CD4-positive, alpha-beta T cell (primary cell): ENCODE results near the gene JPT1. TPM values are rescaled to one million over a fixed set of nuclear protein-coding genes. Genes with fewer than 3 reads are reported as not detected.
A peak's percentile ranks its signal among the peaks of the same experiment; 100 is the strongest.

Experiments used
- ATAC-seq: fragments of 200-7000 bp; cut with Tn5 transposase; one replicate; pipeline ENCODE4 v1.10.0; 2022; ENCODE audit warnings: mild to moderate bottlenecking; ENCODE audit not compliant: poor library complexity
- CTCF ChIA-PET: fragments of 350-600 bp; sonication (Branson Sonifier 250); formaldehyde crosslinking; loops from one replicate; lab custom pipeline; 2021; ENCODE audit warnings: antibody characterized with exemption, inconsistent platforms; lab: Charles Lee
- POLR2A ChIA-PET: fragments of 350-600 bp; sonication (Branson Sonifier 250); formaldehyde crosslinking; loops from one replicate; lab custom pipeline; 2021; ENCODE audit warnings: antibody characterized with exemption, inconsistent platforms; lab: Charles Lee
- DNase-seq, 14 experiments: peaks; one replicate each; pipeline ENCODE4 v3.0.0-alpha.2; 2013 to 2020; ENCODE audit warnings: mixed read lengths in 2 of 14
- H3K27ac ChIP-seq, 2 donors: one replicate each; pipeline versions ENCODE4 v1.5.1 to v1.7.0; 2013; ENCODE audit warnings: low read length in 2 of 2, low read depth in 1 of 2, mild to moderate bottlenecking in 1 of 2
- H3K27me3 ChIP-seq, 2 experiments: 1 replicate in 1 of 2; 2 replicates in 1 of 2; pipeline versions ENCODE4 v1.6.1 to v1.7.0; 2013; ENCODE audit warnings: low read length in 2 of 2, control low read depth in 1 of 2, mild to moderate bottlenecking in 1 of 2, moderate library complexity in 1 of 2; ENCODE audit not compliant: insufficient read depth in 2 of 2, control insufficient read depth in 1 of 2
- H3K36me3 ChIP-seq: one replicate; pipeline ENCODE4 v1.6.1; 2013; ENCODE audit warnings: low read length, control low read depth; ENCODE audit not compliant: insufficient read depth
- H3K4me1 ChIP-seq: one replicate; pipeline ENCODE4 v1.6.1; 2013; ENCODE audit warnings: low read length, control low read depth; ENCODE audit not compliant: insufficient read depth
- H3K4me3 ChIP-seq: one replicate; pipeline ENCODE4 v1.5.1; 2013; ENCODE audit warnings: mild to moderate bottlenecking, low read length, moderate library complexity
- H3K9me3 ChIP-seq, 2 experiments: 1 replicate in 1 of 2; 2 replicates in 1 of 2; pipeline versions ENCODE4 v1.6.1 to v1.7.0; 2013; ENCODE audit warnings: low read length in 2 of 2, mild to moderate bottlenecking in 2 of 2, control low read depth in 1 of 2, moderate library complexity in 1 of 2; ENCODE audit not compliant: control insufficient read depth in 1 of 2, insufficient read depth in 1 of 2
- H3K27ac Mint-ChIP-seq: one replicate; pipeline ENCODE4 v1.8.0; 2020; ENCODE audit warnings: mixed read lengths
- H3K27me3 Mint-ChIP-seq: one replicate; pipeline ENCODE4 v1.8.0; 2021; ENCODE audit warnings: mixed read lengths
- H3K36me3 Mint-ChIP-seq: one replicate; pipeline ENCODE4 v1.8.0; 2021; ENCODE audit warnings: low read depth, mixed read lengths
- H3K4me1 Mint-ChIP-seq: one replicate; pipeline ENCODE4 v1.8.0; 2021; ENCODE audit warnings: low read depth, mixed read lengths
- H3K4me3 Mint-ChIP-seq: one replicate; pipeline ENCODE4 v1.8.0; 2020; ENCODE audit warnings: mild to moderate bottlenecking, mixed read lengths
- H3K9me3 Mint-ChIP-seq: one replicate; pipeline ENCODE4 v1.8.0; 2020; ENCODE audit warnings: mixed read lengths
- intact Hi-C, 2 experiments: fragments of 100-400 bp; cut with DNase I in 1 of 2; cut with micrococcal nuclease in 1 of 2; formaldehyde crosslinking; loops; one replicate each; pipeline versions ENCODE4 v1.15.1 to v1.9.0; 2023 to 2025; cut with DNase I, micrococcal nuclease
- total RNA-seq, 174 experiments: library from RNA in 2 of 174; stranded (reverse) in 2 of 174; gene quantifications; one replicate each; pipeline ENCODE4 v1.2.3 and lab custom pipeline; 2021 to 2026
- TF ChIP-seq, protein P1 (sequence below): fragments of 200-600 bp; IDR thresholded peaks from one replicate; pipeline ENCODE4 v1.8.0; 2022; ENCODE audit warnings: antibody characterized with exemption, mild to moderate bottlenecking

Gene JPT1
- total RNA-seq, 2 experiments from 2014 or later: 21.3 to 25.5 TPM

DNA sequence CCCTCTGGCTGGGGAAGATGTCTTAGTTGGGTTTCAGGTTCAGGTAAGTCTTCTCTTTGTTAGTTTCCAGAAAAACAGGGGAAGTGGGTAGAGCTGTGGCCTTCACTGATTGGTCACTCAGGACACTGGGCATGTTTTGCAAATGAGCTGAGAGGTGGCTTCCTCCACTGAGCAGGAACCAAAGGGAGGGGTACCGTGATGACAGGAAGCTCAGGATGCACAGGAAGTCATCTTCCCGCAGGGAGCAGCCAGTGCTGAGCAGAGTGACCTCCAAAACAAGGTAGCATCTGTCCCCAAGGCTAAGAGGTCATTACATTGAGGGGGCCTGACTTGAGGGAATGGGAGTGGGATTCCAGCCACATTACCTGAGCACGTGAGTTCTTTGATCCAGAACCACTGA is 28.3 kb downstream of the JPT1 start:
- H3K27ac ChIP-seq: no peak overlapping the region
- Mint-ChIP-seq H3K4me1 (peaks cover 33% of the 10 kb centered on the region), H3K27ac (peak overlapping the region; percentile 36), H3K27me3 (no peaks in the 10 kb centered on the region), H3K4me3 (no peak overlapping the region), H3K9me3 (no peaks in the 10 kb centered on the region), H3K36me3 (peaks cover 16% of the 10 kb centered on the region)
- H3K9me3 ChIP-seq: no peaks in the 10 kb centered on the region
- DNase-seq (no peak), ATAC-seq (no peak)
- H3K4me3 ChIP-seq: no peak overlapping the region
- TF ChIP-seq, protein P1, sequence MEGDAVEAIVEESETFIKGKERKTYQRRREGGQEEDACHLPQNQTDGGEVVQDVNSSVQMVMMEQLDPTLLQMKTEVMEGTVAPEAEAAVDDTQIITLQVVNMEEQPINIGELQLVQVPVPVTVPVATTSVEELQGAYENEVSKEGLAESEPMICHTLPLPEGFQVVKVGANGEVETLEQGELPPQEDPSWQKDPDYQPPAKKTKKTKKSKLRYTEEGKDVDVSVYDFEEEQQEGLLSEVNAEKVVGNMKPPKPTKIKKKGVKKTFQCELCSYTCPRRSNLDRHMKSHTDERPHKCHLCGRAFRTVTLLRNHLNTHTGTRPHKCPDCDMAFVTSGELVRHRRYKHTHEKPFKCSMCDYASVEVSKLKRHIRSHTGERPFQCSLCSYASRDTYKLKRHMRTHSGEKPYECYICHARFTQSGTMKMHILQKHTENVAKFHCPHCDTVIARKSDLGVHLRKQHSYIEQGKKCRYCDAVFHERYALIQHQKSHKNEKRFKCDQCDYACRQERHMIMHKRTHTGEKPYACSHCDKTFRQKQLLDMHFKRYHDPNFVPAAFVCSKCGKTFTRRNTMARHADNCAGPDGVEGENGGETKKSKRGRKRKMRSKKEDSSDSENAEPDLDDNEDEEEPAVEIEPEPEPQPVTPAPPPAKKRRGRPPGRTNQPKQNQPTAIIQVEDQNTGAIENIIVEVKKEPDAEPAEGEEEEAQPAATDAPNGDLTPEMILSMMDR: no peak
- intact Hi-C loops: no loop called here
- H3K27me3 ChIP-seq: no peaks in the 10 kb centered on the region
- peaks cover 18% of the 10 kb centered on the region for H3K36me3 ChIP-seq
- CTCF ChIA-PET: interaction anchor here (2.1 to 3.8 kb wide), 2 partner anchors 12 to 76 kb away, joined by 7 to 25 read pairs; no protein-coding TSS in a partner anchor
- POLR2A ChIA-PET: interaction anchor here (0.5 to 0.9 kb wide), 3 partner anchors 11 to 29 kb away, joined by 3 to 5 read pairs (median 3); partner anchors contain the start of gene JPT1
- H3K4me1 ChIP-seq: peaks cover 41% of the 10 kb centered on the region

DNA sequence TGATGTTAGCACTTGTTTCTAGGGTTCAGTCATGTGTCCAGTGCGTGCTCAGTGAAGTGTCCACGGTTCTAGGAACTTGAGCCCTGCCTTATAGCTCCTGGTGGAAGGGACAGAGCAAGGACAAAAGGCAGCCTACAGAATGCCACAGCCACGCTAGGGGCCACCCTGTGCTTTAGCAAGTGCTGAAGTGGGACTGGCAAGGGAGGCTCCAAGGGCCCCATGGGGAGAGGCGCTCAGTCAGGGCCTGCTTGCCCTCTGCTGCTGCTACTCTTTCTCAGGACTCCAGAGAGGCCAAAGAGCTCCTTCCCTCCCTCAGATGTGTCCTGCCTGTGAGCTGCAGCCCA is 29.5 kb downstream of the JPT1 start:
- POLR2A ChIA-PET: interaction anchor here (0.9 to 1.4 kb wide), 3 partner anchors 10 to 90 kb away, joined by 3 to 10 read pairs (median 3); no protein-coding TSS in a partner anchor
- DNase-seq (no peak), ATAC-seq (no peak)
- Mint-ChIP-seq H3K9me3 (no peaks in the 10 kb centered on the region), H3K27me3 (no peaks in the 10 kb centered on the region), H3K36me3 (peaks cover 14% of the 10 kb centered on the region), H3K27ac (peak overlapping the region; percentile 84), H3K4me3 (no peak overlapping the region), H3K4me1 (peaks cover 29% of the 10 kb centered on the region)
- H3K4me1 ChIP-seq: peaks cover 29% of the 10 kb centered on the region
- H3K9me3 ChIP-seq: no peaks in the 10 kb centered on the region
- intact Hi-C loops: no loop called here
- peaks cover 16% of the 10 kb centered on the region for H3K36me3 ChIP-seq
- H3K27me3 ChIP-seq: no peaks in the 10 kb centered on the region
- no peak overlapping the region for H3K4me3 ChIP-seq
- TF ChIP-seq, protein P1: no peak
- CTCF ChIA-PET: interaction anchor here (1.4 to 3.8 kb wide), 4 partner anchors 10 to 77 kb away, joined by 3 to 25 read pairs (median 6); partner anchors contain the start of gene ARMC7
- no peak overlapping the region for H3K27ac ChIP-seq

DNA sequence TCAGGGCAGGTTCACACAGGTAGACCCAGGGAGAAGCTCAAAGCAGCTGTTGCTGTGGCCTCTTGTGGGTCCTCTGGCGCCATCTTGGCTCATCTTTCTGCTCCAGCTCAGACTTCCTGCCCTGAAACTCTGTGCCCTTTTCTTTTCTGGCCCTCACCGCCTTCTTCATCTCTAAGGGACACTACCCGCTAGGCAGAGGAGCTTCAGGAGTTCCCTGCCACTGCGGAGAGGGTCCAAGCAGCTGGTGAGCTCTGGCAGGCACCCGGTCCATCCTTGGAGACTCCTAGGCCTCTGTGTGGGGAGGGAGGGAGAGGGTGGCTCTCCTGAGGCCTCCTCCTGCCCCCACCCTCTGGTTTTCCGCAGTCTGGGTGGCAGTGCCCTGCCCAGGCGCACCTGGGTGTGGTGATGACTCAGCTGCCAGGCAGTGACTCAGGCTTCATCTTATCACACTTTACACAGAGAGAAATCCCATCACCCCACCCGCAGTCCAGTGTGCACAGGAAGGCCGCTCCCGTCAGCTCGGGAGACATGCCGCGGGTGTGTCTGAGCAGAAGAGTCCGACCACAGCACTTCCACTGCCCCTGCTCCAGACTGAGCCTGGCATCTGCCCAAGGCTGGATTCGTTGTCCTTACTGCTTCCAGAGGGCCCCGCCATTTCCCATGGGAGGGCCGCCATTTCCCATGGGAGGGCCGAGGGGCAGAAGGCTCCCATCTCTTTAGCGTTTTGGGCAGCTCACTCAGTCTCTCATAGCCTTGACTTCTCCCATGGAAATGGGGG is 30.1 kb downstream of the JPT1 start:
- Mint-ChIP-seq H3K9me3 (no peaks in the 10 kb centered on the region), H3K27ac (peak overlapping the region; percentile 84), H3K27me3 (no peaks in the 10 kb centered on the region), H3K4me3 (peak overlapping the region; percentile 34), H3K4me1 (peaks cover 29% of the 10 kb centered on the region), H3K36me3 (peaks cover 14% of the 10 kb centered on the region)
- no peaks in the 10 kb centered on the region for H3K27me3 ChIP-seq
- peak in 13 of 14 experiments; percentile 32 to 80 (median 59) for DNase-seq
- peak overlapping the region in 1 of 2 donors; percentile 29 for H3K27ac ChIP-seq
- intact Hi-C loops: no loop called here
- H3K4me1 ChIP-seq: peaks cover 29% of the 10 kb centered on the region
- ATAC-seq: peak; percentile 85
- peaks cover 10% of the 10 kb centered on the region for H3K36me3 ChIP-seq
- no peak overlapping the region for H3K4me3 ChIP-seq
- TF ChIP-seq, protein P1: no peak
- no peaks in the 10 kb centered on the region for H3K9me3 ChIP-seq
- ChIA-PET POLR2A (interaction anchor here (0.6 to 1.5 kb wide), 8 partner anchors 10 to 237 kb away, joined by 3 to 10 read pairs (median 3); partner anchors contain the start of genes ARMC7 and SUMO2), CTCF (interaction anchor here (1.4 to 3.8 kb wide), 5 partner anchors 10 to 77 kb away, joined by 3 to 25 read pairs (median 7); partner anchors contain the start of gene ARMC7)
